Measurements from ENCODE around the gene TRIM40. TPM values are rescaled to one million over a fixed set of nuclear protein-coding genes. Genes with fewer than 3 reads are reported as not detected.
"Not testable (repeated sequence)": the region's sequence is repeated elsewhere in the genome, so short reads cannot be mapped to it uniquely, and the experiment has no call there.

TRIM40 gene
- total RNA-seq, 1 donor from 2014 or later = not detected

GRCh38 chr6:30163918-30164654, 28.1 kb downstream of the TRIM40 start:
- no peak for DNase-seq

- DNase-seq = no peak
These were observed 28.8 kb downstream of the TRIM40 start for GRCh38 chr6:30164714-30165113.

- DNase-seq = not testable (repeated sequence)
These were observed 29.3 kb downstream of the TRIM40 start for GRCh38 chr6:30165238-30165637.

GRCh38 chr6:30167101-30167500, 31.2 kb downstream of the TRIM40 start:
- no peak for DNase-seq

GRCh38 chr6:30168741-30169140, 32.8 kb downstream of the TRIM40 start:
- DNase-seq = no peak

GRCh38 chr6:30169658-30170614, 34.0 kb downstream of the TRIM40 start:
- DNase-seq = peak; percentile 14

GRCh38 chr6:30171677-30172471, 35.9 kb downstream of the TRIM40 start:
- no peak for DNase-seq

- no peak for DNase-seq
These were observed 36.7 kb downstream of the TRIM40 start for GRCh38 chr6:30172681-30173080.

- DNase-seq = no peak
These were observed 39.8 kb downstream of the TRIM40 start for GRCh38 chr6:30175765-30176164.

GRCh38 chr6:30178837-30179236, 42.9 kb downstream of the TRIM40 start:
- DNase-seq = no peak

GRCh38 chr6:30180145-30180544, 44.2 kb downstream of the TRIM40 start:
- no peak for DNase-seq

- DNase-seq = no peak
These were observed 48.6 kb downstream of the TRIM40 start for GRCh38 chr6:30184417-30185031.

GRCh38 chr6:30185846-30186484, 50.0 kb downstream of the TRIM40 start:
- no peak for DNase-seq

GRCh38 chr6:30188541-30188940, 52.6 kb downstream of the TRIM40 start:
- no peak for DNase-seq

GRCh38 chr6:30192076-30192475, 56.1 kb downstream of the TRIM40 start:
- no peak for DNase-seq

GRCh38 chr6:30194797-30195690, 59.1 kb downstream of the TRIM40 start:
- DNase-seq = no peak

GRCh38 chr6:30195951-30196350, 60.0 kb downstream of the TRIM40 start:
- DNase-seq = no peak

GRCh38 chr6:30196376-30196775, 60.4 kb downstream of the TRIM40 start:
- no peak for DNase-seq

Data from skin of body (tissue), 2 donors.